Dedifferentiated amniotic fluid mesenchymal stem cell (primary cell): ENCODE measurements around the gene KTI12.
"Not testable (repeated sequence)": the region's sequence is repeated elsewhere in the genome, so short reads cannot be mapped to it uniquely, and the experiment has no call there.

Experiments
- DNase-seq: peaks from one replicate; pipeline ENCODE4 v3.0.0-alpha.2; 2016; ENCODE audit errors: extremely low spot score

KTI12 gene, protein sequence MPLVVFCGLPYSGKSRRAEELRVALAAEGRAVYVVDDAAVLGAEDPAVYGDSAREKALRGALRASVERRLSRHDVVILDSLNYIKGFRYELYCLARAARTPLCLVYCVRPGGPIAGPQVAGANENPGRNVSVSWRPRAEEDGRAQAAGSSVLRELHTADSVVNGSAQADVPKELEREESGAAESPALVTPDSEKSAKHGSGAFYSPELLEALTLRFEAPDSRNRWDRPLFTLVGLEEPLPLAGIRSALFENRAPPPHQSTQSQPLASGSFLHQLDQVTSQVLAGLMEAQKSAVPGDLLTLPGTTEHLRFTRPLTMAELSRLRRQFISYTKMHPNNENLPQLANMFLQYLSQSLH

DNA sequence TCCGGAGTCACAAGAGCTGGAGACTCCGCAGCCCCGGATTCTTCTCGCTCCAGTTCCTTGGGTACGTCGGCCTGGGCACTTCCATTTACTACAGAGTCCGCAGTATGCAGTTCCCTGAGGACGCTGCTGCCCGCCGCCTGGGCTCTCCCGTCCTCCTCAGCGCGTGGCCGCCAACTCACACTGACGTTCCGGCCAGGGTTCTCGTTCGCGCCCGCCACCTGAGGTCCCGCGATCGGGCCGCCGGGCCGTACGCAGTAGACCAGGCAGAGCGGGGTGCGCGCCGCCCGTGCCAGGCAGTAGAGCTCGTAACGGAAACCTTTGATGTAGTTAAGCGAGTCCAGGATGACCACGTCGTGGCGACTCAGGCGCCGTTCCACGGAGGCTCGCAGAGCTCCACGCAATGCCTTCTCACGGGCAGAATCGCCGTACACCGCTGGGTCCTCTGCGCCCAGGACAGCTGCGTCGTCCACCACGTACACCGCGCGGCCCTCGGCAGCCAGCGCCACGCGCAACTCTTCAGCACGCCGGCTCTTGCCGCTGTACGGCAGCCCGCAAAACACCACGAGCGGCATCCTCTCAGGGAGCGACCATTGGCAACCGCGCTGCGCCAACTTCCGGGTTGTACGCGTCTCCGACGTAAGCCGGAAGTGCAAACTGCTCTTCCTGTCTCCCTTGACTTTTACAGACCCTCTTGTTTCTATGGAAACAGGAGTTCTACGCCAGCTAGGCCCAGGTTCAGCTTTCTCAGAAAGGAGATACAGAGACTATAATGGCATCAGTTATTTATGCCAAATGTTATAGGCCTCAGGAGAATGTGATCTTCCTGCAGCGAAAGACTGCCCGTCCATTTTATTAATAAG lies at the start of gene KTI12:
Gene KTI12, minus strand, starts transcription at position 621 of the 860 bp plus-strand sequence. Its CDS starts 49 bp downstream, at position 572.
- DNase-seq, result peak; percentile 90

DNA sequence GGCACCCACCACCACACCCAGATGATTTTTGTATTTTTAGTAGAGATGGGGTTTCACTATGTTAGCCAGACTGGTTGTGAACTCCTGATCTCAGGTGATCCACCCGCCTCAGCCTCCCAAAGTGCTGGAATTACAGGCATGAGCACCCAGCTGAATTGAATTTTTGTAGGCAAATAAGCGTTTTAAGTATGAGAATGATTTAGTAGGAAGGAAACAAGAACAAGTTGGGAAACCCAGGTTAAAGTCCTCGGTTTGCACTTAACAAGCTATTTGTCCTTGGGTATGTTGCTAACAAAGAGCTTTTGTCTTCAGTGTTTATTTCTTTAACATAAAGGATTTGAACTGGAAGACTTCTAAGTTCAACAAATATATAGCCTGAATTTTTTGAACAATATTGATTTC lies 46.4 kb upstream of the KTI12 start:
- no peak for DNase-seq

DNA sequence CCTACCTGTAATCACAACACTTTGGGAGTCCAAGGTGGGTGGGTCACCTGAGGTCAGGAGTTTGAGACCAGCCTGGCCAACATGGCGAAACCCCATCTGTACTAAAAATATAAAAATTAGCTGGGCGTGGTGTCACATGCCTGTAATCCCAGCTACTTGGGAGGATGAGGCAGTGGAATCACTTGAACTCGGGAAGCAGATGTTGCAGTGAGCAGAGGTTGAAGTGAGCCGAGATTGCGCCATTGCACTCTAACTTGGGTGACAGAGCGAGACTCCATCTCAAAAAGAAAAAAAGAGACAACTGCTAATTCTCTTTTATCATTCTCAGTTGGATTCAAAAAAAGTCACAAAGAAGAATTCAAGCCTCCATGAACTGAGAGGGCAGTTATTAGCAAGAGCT lies 43.7 kb upstream of the KTI12 start:
- not testable (repeated sequence) for DNase-seq

DNA sequence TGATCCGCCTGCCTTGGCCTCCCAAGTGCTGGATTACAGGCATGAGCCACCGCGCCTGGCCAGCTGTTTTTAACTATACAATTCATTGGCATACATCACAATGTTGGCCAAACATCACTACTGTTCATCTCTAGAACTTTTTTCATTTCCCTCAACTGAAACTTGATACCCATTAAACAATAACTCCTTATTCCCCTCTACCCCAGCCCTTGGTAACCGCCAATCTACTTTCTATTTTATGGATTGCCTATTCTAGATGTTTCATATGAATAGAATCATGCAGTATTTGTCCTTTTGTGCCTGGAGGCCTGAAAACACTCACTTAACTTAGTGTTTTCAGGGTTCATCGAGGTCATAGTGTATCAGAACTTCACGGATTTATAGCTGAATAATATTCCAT lies 38.7 kb upstream of the KTI12 start:
- DNase-seq, result no peak

DNA sequence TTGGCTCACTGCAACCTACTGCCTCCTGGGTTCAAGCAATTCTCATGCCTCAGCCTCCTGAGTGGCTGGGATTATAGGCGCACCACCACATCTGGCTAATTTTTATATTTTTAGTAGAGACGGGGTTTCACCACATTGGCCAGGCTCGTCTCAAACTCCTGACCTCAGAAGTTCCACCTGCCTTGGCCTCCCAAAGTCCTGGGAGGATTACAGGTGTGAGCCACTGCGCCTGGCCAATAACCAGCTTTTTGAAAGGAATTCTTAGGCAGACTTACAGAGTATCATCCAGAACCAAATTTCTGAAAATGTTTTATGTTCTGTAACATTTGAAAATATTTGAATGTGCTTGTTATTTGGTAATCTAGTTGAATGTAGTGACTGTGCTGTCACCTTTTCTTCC lies 37.1 kb upstream of the KTI12 start:
- no peak for DNase-seq

DNA sequence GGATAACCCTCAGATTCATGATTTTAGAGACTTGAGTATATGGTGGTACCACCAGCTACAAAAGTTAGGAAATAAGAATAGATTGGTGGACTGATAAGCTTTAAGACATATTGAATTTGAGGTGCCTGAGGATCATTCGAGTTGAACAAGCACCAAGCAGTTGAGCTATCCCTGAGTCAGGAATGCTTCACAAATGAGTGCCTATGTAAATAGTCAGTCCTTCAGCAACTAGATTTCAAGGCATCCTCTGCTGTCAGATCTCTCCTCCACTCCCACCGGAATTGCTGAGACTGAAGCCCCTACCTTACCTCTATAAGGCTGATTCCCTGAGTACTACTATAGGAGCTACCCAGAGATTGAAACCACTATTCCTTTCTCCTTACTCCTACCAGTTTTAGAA lies 29.6 kb upstream of the KTI12 start:
- DNase-seq, result no peak

DNA sequence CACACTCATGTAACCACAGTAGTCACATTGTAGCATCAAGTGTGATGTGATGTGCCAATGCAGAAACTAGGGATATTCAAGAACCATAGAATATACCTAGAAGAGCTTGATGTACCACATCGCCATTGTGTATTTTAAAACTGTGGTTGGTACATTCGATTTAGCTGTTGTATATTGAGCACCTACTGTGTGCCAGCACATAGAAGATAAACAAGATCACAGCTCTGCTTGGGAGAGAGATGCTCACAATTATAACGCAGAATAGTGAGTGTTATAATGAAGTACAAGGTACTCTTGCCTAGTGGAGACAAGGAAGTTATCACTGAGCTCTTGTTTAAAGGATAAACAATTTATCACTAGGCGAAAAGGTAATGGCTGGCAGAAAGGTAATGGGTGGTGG lies 27.2 kb upstream of the KTI12 start:
- no peak for DNase-seq

DNA sequence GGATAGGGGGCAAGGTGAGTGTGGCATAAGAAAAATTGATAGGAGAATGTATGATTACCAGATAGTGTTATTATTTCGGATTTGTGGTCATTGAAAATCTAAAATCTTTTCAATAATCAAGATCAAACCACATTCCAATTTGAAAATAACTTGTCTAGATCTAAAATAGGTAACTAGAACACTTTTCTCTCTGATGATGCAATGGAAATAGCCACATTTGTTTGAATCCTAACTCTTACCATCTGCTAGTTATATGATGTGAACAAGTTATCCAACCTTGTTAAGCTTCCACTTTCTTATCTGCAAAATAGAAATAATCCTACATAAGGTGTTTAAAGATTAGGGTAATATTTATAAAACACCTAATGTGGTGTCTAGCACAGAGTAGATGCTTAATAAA lies 26.3 kb upstream of the KTI12 start:
- DNase-seq, result no peak

DNA sequence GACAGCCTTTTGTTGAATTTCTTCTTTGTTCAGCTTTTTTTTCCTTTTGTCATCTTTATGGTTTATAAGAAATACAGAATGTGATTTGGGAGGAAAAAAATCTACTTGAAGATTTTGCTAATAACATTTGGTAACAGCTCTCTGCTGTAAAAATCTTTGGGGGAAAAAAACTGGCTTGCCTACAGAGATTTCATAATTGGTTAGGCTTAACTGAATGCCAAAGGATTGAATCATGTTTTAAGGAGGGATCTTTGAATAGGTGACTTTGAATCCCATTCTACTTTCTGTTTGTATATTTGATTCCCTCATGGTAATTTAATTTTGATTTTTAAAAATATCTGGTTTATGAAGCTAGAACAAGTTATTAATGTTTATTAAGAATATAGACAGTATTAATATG lies 25.7 kb upstream of the KTI12 start:
- DNase-seq, result peak; percentile 47

DNA sequence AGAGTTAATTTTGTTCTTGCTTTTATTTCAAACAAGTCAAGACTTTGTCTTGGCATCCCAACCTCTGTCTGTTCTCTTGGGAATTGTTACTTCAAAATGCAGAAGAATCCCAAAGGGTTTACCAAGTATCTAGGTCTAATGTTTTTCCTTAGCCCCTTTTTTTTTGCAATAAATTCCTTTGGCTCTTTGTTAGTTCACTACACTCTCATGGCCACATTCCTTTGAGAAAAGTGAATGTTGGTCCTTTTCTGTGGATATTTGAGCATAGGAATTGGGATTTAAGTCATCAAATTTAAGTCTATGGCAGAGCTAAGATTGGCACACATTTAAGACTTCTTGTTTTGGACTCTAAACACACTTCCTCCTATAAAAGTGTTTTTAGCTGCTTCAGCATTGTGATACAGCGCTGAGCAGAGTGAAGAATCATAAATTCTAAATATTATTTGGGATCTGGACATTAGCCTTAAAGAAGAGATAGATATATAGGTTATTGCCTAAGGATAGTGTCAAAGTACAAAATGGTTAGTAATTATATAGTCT lies 24.3 kb upstream of the KTI12 start:
- no peak for DNase-seq

DNA sequence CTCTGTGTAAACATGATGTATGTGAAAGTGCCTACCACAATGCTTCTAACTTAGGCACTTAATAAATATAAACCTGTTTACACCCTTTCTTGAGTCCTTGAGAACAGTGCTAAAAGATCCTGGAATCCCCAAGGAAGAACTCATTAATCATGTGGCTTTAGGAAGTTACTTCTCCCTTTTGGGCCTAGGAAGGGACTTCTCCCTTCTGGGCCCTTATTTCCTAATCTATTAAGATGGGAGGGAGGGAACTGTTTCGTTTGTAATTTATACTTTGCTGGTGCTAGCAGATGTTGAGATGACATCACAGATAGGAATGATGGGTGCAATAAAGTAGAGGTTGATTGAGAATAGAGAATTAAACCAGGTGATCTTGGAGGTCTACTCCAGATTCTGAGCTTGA lies 23.6 kb upstream of the KTI12 start:
- DNase-seq, result no peak

DNA sequence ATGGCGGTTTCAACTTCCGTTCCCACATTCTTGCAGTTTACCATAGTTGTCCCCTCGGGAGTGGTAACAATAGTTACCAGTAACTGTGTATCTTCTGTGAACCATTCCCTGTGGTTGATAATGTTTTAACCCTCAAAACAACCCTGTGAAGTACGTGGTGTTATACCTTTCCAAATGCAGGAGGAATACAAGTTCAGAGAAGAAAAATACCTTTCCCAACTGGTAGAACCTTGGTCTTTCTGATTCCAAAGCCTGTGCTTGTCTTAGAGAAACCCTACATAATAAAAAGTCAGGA lies 23.3 kb upstream of the KTI12 start:
- DNase-seq, result no peak

DNA sequence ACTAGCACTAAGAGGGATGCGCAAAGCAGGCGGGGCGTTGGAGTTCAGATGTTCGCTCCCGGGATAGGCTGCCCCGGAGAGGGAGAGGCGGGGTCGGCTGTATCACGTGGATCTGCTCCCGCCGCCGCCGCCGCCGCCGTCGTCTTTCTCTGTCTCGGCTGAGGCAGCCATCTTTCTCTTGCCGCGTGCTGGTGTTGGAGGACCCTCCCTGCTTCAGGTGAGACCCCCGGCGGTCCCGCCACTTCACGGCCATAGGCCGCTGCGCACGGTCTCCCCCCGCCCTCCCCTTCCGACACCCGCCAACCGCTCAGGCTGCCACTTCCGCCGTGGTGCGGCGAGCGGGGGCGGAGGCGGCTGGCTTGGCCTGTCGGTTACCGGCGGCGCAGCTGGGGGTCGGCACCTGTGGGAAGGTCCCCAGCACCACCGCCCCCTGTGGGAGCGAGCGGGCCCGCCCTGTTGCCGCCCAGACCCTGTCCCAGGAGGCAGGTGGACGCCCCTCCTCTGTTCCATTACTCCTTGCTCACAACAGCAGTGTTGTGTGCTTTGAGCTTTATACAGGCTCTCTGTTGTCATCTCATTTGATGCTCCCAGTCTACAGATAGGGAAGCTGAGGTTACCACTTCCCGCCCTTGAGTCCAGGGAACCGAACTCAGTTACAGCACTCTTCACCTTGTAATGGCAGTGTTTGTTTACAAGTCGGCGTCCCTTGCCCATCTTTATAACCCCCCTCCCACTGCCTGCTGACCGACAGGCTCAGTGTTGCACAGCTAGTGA lies 22.7 kb upstream of the KTI12 start, which contains the start of gene BTF3L4:
Gene BTF3L4, plus strand, starts transcription at position 133 of the 774 bp plus-strand sequence. CDS start 3,553 bp downstream, outside the sequence.
- DNase-seq, result peak; percentile 93

DNA sequence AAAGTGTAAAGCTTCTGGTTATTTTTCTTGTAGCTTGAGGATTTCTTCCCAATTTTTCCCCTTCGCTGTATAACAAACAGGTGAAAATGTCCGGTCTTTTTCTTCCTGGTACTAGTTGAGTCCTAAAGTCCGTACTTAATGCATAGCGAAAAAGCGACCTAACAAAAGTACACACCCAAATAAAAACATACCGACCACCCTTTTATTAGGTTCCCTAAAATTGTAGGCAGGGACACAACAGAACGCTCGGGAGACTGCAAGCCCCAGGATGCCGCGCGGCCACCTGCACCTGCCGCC lies 22.2 kb upstream of the KTI12 start:
- no peak for DNase-seq

DNA sequence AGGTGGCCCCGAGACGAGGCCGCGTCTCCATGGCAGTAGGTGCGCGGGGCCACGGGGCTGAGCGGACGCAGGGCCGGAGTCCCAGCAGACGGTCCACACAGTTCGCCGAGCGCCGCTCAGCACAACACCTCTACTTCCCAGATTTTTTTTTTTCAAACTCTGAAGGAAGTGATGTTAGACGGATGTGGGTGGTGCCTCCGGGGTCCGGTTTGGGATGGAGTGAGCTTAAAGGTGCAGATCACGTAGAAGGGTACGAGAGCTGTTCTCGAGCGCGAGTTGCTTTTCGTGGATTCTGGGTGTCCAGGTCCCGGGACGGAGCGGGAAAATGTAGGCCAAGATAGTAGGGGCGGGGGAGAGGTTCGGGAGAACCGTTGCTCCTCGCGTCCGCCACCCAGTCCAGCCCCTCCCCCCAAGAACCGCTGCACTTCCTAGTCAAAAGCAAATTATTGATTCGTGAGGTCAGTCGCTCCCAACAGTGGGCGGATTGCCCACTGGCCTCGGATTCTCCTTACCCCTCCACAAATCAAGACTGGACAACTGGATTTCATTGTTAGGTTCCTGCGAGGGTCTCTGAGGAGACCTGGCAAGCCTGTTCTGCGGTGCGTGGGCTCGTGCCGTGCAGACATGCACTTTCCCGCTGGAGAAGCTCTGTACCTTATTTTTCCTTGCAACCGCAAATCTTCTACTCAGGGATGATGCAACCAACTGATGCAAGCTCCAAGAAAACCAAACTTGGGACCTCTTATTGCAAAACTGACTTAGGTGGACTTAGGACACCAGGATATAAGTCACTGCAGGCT lies 21.7 kb upstream of the KTI12 start, which contains the start of gene TXNDC12:
Gene TXNDC12, minus strand, starts transcription at position 126 of the 800 bp plus-strand sequence. Its CDS starts 95 bp downstream, at position 31.
- DNase-seq, result peak; percentile 91

DNA sequence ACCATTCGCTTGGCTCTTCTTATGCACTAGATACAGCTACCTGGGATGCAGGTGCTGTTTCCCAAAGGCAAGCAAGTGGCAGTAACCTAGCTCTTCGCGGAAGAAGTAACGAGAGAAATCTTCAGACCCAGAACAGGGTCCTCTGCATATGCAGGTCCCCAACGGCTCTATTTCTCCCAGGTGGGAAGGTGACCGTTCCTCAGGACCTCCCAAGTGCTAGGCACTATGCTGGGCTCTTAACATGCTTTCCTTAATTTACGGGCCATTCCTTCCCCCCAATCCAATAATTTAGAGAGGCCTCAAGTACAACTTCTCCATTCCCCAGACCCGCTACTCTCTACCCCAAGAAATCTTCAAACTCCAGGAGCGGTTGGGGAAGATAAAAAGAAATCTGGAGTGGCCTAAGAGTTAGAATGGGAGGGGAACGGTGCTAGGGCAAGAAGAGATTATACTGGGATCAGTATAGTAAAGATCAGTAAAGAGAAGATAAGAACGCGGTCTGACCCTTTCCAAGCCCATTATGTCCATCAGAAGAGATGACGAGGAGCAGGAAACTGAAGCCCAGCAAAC lies 21.0 kb upstream of the KTI12 start:
- DNase-seq, result no peak

DNA sequence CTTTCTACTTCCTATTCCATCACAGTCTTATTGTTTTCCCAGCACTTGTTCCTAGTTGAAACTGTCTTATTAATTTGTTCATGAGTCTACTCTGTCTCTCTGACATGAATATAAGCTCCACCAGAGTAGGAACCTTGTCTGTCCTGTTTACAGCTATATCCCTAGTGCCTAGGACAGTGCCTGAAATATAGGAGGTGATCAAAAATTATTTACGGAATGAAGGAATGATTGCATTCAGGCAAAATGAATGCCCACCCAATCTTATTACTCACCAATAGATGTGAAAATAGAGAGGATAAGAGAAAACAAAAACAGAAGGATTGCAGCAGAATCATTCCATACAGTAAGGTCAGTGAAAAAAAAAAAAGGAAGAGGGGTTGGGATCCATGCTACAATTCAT lies 20.3 kb upstream of the KTI12 start:
- DNase-seq, result no peak

DNA sequence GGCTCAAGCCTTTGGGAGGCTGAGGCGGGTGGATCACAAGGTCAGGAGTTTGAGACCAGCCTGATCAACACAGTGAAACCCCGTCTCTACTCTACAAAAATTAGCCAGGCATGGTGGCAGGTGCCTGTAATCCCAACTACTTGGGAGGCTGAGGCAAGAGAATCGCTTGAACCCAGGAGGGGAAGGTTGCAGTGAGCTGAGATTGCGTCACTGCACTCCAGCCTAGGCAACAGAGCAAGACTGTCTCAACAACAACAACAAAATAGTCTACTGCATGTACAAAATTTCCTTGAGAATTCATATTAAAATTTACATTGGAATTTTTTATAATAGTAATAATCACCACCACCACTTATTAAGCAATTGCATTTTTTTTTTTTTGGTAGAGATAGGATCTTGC lies 15.7 kb upstream of the KTI12 start:
- not testable (repeated sequence) for DNase-seq

DNA sequence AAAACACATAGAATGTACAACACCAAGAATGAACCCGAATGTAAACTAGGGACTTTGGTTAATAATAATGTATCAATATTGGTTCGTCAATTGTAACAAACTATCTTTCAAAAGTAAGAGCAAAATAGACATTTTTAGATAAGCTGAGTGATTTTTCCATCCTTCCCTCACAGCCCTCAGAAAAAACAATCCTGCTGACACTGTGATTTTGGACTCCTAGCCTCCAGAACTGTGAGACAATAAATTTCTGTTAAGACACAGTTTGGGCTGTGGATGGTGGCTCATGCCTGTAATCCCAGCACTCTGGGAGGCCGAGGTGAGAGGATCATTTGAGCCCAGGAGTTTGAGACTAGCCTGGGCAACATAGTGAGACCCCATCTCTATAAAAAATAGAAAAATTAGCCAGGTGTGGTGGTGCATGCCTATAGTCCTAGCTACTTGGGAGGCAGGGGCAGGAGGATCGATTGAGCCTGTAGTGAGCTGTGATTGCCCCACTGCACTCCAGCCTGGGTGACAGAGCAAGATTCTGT lies 12.1 kb upstream of the KTI12 start:
- not testable (repeated sequence) for DNase-seq

DNA sequence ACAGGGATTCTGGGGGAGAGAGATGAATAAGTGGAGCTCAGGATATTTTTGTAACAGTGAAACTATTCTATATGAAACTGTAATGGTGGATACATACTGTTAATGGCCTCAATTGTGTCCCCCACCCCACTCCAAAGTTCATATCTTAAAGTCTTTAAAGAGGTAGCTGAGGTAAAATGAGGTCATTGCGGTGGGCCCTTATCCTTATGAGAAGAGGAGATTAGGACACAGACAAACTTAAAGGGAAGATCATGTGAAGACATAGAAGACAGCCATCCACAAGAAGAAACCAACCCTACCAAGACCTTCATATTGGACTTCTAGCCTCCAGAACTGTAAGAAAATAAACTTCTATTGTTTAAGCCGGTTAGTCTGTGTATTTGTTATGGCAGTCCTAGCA lies 11.6 kb upstream of the KTI12 start:
- DNase-seq, result no peak
